GM12874 (cell line): ENCODE results near the gene JPH3.

Experiments
- TF ChIP-seq, protein P1 (sequence below): IDR thresholded peaks from 2 replicates; pipeline ENCODE4 v1.5.1; 2011; ENCODE audit warnings: low read depth, mild to moderate bottlenecking, control low read depth, low read length, moderate library complexity; ENCODE audit not compliant: insufficient read depth

JPH3 gene

DNA sequence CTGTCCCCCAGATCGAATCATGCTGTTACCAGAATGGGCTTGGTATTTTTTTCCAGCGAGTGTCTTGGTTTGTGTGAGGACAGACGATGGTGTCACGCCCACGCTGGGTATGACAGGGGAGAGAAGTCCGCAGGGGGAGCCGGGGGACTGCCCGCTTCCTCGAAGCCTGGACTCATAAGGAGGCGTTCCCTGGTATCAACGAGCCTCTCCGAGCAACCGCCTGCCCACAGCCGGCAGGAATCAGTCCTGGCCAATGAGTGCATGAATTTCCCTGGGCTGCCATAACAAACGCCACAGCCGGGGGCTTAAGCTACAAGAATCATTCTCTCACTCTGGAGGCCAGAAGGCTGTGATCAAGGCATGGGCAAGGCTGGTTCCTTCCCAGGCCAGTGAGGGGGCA lies 26.1 kb upstream of the JPH3 start:
- TF ChIP-seq, protein P1, sequence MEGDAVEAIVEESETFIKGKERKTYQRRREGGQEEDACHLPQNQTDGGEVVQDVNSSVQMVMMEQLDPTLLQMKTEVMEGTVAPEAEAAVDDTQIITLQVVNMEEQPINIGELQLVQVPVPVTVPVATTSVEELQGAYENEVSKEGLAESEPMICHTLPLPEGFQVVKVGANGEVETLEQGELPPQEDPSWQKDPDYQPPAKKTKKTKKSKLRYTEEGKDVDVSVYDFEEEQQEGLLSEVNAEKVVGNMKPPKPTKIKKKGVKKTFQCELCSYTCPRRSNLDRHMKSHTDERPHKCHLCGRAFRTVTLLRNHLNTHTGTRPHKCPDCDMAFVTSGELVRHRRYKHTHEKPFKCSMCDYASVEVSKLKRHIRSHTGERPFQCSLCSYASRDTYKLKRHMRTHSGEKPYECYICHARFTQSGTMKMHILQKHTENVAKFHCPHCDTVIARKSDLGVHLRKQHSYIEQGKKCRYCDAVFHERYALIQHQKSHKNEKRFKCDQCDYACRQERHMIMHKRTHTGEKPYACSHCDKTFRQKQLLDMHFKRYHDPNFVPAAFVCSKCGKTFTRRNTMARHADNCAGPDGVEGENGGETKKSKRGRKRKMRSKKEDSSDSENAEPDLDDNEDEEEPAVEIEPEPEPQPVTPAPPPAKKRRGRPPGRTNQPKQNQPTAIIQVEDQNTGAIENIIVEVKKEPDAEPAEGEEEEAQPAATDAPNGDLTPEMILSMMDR, result no peak

DNA sequence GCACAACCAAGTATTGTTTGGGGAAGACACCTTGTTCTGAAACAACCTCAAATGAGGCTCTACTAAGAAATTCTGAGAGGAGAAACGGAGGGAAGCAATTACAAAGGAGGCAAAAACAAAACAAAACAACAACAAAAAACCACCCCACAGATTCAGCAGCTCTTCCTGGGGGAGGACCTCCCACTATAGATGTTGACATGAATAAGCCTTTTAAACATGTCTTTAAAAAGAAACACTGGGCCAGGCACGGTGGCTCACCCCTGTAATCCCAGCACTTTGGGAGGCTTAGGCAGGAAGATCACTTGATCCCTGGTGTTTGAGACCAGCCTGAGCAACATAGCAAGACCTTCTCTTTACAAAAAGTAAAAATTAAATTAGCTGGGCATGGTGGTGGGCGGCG lies 22.6 kb upstream of the JPH3 start:
- TF ChIP-seq, protein P1, result no peak

DNA sequence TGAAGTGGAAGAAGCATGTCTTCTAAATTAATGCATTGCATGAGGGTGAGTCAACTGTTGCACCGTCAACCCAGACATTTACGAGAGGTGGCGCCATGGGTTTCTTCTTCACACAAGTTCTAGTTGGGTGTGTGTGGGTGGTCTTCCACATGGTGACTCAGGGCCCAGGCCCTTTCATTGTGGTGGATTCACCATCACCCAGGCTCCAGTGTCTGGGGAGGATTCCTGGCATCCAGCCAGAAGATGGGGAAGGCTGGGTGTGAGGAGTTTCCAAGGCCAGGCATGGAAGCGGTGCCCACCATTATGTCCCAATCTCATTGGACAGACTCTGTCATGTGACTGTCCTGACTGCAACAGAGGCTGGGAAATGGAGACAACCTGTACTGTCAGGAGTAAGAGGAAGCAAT lies 21.4 kb upstream of the JPH3 start:
- TF ChIP-seq, protein P1, result no peak

DNA sequence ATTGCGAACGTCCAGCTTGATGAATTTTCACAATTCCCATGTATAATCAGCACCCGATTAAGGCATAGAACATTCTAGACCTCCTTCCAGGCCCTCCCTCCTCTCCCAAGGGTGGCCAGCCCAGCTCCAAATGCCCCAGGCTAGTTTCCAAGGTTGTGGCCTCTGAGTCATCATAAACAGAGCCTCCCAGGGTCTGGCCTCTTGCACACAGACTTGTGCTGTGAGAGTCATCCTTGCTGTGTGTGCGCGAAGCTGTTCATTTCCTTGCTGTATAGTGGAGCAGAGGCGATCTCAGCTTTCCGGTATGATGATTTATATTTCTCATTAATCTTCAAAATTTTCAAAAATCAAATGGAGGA lies 20.5 kb upstream of the JPH3 start:
- TF ChIP-seq, protein P1, result no peak

DNA sequence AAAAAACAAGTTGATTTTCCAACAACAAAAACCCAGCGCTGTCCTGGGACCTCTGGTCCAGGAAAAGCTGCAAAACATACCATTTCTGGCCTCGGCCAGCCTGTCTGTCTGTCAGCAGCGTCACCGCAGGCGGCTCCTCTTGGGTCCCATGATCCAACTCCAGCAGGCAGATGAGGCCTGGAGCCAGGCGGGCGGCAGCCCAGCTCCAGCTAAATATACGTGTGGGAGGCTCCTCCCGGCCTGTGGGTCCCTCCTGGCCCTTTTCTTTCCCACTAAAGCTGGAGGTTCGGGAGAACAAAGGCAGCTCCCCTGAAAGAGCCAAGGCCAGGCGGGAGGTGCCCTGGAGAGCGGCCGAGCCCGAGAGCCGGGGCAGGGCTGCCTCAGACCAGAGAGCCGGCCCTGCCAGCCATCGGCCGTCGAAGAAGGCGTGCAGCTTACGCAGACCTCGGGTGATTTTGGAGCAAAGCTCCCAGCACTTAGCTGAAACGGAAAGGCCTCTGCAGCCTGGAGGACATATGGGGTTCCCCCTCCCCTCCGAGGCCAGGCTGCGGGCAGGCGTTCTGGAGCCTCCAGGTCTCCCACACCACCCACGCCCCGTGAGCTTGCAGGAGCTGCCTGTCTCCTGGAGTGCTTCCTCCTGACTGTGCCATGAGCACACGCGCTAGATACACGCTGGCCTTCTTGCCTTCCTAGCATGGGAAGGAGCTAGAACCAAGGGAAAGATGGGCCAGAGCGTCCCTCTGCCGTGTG lies 19.9 kb upstream of the JPH3 start:
- TF ChIP-seq, protein P1, result no peak

DNA sequence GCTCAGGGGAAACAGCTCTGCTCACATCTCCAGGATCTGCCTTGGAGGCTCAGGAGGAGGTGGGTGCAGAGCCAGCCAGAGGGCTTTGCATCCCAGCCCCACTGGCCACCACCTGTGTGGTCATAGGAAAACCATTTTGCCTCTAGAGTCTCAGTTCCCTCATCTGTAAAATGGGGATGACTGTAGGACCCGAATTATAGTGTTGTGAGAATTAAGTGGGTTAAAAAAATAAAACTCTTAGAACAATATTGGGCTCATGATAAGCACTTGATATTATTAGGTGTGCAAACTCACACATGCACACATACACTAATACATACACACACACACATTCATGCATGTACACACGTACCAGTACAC lies 19.4 kb upstream of the JPH3 start:
- TF ChIP-seq, protein P1, result no peak

DNA sequence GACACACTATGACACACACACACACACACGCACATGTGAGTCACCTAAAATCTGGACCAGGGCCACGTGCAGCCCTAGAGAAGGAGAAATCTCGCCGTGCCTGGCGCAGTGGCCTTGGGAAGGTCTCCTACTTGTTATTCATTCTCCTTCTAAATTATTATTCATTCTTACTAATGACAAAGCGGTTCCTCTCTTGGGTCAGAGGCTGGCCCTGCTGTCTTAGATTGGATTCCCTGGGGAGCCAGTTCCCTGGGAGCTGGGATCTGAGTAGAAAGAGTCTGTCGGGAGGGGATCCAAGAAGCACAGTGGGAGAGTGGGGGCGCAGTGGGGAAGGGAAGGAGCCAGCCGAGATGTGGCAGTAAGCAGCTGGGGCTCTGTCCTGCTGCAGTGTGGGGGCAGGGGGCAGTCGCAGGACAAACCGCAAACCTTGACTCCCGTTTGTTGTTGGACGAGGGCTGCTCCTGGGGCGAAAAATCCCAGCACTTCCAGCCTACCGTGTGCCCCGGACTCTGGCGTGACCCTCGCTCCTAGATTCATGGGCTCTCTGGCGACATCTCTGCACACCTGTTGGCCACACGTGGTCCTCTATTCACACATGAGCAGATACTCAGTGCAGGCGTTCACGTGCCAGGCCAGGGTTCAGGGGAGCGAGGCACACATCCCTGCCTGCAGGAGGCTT lies 18.7 kb upstream of the JPH3 start:
- TF ChIP-seq, protein P1, result no peak
